DMS 273 (cell line): ENCODE data around the gene GPX5.
"Not testable (repeated sequence)": the region's sequence is repeated elsewhere in the genome, so short reads cannot be mapped to it uniquely, and the experiment has no call there.

Source experiments
- DNase-seq: peaks from one replicate; lab custom pipeline; 2025; ENCODE audit not compliant: unreplicated experiment; lab: John Stamatoyannopoulos, UW

Gene GPX5, protein sequence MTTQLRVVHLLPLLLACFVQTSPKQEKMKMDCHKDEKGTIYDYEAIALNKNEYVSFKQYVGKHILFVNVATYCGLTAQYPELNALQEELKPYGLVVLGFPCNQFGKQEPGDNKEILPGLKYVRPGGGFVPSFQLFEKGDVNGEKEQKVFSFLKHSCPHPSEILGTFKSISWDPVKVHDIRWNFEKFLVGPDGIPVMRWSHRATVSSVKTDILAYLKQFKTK

DNA sequence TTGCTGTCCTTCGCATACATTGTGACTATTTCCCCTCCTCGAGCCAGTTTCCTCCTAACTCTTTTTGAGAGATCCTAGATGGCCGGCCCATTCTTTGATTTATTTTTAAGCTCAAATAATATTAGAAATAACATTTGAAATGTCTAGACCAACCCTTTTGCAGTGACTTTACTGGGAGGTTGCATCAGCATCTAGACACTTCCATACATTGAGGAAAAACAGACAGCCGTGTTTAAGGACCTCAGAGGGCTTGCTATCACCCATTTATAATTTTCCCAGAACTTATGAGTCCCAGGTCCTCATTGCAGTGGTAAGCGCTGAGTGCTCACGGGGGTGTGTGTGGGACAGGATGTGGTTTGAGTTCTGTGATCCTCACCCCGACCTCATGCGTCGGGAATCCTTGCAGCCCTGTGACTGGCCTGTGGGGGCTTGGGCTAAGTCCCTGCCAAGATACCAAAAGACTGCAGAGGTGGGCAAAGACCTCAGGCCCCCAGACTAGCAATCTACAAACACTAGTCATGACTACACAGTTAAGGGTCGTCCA, at the start of gene GPX5:
TSS of gene GPX5 (plus strand) at position 386 of the 544 bp plus-strand sequence. CDS start at position 519, 133 bp downstream.
- DNase-seq, result no peak

DNA sequence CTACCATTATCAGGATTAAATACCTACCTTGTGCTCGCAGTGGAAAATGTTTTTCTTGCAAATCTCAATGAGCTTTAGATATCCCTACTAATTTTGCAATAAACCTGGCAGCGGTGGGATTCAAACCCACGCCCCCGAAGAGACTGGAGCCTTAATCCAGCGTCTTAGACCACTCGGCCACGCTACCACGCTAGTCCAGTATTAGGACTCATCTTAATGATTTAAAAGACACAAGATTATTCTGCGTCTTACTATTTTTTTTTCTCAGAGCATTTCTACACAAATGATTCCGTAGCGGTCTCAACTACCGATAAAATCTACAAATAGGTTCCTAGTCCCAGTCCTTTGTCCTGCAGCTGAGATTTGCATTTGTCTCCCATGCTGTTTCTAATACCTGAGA, 47.2 kb upstream of the GPX5 start:
- DNase-seq, result peak; percentile 50

DNA sequence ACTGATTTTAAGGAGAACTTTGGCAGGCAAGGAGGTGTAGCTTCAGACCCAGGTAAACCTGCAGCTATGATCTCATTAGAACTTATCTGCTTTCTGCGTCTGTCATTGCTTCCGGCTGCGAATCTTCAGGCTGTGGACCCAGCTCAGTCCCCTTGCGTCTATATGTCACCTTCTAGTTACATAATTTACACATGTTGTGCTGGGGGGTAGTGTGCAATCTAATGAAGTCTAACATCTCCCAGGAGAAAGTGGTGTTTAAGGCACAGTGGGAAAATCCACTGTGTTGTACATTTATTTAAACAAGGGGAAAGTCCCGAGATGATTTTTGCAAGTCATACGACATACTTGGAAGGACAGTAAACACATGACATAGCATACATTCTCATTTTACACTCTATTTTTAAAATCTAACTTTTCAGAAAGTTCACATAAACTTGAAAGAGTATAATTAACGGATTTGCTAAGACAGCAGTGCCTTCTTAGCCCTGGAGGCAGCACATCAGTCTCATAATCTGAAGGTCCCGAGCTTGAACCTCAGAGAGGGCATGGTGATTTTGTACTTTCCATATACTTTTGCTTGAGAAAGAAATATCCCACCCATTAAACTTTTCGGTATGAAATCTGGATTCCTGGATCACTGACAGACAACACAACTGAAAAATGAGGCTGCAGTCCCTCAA, 45.3 kb upstream of the GPX5 start:
- DNase-seq, result no peak

DNA sequence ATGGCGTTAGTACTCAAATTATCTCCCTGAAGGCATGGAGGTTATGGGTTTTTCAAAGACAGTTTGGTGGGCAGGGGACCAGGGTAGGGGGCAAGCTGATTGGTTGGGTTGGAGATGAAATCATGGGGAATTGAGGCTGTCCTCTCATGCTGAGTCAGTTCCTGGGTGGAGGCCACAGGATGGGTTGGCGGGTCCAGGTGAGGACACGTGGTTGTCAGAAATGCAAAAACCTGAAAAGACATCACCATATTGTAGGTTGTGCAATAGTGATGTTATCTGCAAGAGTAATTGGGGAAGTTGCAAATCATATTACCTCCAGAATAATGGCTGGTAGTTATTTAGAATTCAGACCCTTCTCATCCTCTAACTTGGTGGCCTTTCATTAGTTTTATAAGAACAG, 40.2 kb upstream of the GPX5 start:
- DNase-seq, result no peak

DNA sequence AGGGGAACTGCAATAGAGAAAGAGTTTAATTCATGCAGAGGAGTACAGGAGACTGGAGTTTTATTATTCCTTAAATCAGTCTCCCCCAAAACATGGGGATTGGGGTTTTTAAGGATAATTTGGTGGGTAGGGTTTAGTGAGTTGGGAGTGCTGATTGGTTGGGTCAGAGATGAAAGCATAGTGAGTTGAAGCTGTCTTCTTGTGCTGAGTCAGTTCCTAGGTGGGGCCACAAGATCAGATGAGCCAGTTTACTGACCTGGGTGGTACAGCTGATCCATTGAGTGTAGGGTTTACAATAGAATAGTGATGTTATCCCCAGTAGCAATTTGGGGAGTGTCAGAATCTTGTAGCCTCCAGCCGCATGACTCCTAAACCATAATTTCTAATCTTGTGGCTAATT, 39.1 kb upstream of the GPX5 start:
- no peak for DNase-seq

DNA sequence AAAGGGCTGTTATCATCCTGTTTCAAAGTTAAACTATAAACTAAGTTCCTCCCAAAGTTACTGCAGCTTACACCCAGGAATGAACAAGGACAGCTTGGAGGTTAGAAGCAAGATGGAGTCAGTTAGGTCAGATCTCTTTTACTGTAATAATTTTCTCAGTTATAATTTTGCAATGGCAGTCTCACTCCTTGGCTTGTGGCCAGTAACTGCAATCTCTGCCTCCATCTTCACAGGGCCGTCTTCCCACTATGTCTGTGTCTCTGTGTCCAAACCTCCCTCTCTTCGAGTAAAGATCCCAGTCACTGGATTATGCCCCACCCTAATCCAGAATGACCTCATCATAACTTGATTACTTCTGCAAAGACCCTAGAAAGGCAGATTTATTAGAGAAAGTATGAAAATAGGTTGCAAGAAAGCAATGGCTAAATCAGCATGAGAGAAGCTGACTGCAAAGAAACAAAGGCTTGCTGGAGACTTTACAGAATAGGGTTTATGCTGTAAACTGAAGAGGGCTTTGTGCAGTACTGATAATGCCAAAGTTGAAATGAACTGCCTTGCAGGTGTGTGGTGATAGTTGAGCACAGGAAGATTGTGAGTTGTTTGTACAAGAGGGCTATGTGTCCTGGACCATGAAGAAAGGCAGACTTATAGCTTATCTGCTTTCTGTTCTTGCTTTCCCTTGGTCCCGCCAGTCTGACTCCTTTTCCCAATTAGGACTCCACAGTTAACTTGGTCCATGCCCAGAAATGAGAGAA, 38.5 kb upstream of the GPX5 start:
- DNase-seq, result peak; percentile 6

DNA sequence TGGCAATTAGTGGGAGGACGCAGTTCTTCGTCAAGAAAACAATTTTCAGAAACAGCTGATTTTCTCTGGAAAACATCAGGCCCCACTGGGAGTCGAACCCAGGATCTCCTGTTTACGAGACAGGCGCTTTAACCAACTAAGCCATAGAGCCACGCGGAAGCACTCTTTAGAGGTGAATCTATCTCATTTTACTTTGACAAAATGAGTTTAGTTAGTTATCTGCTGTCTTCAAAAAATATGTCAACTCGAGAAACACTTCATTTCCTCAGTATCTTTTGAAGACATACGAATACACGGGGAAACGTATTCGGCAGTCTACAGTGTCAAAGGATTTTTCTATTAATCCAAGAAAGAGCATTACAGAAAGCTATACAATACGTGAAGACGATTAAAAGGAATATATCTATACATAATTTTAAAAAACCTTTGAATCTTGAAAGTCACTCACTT, 36.7 kb upstream of the GPX5 start:
- peak; percentile 92 for DNase-seq

DNA sequence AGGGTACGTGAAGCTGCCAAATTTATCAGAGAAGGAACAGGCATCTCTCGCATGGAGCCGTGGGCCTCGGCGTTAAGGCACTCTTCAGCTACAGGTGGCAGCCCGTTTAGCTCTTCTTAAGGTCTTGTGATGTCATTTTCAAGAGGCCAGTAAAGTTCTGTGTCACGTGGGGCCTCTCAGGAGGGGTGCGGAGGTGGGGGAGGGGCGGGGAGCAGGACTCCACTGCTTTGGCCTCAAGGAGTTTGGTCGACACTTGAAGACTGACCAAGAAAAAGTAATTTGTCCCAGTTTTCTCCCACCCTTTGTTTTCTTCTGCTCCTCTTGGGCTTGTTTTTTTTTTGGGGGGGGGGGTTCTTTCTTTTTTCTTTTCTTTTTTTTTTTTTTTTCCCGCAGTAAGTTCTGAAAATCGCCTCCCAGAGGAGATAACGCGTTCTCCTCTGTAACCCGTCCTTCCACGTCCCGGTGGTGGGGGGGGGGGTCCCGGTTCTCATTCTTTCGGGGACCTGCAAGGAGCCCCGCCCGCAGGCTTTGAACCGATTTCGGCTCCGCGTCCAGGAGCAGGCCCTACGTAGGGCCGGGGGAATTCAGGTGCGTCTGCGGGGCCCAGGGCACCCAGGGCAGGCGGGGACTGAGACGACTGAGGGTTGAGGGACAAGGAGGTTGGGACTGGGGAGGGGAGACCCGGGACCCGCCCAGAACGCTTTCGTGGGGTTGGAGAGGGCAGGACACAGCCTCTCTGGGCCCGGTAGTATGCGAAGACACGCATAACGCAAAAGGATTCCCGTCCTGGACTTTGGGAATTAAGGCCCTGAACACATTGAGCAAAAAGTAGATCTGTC, 36.1 kb upstream of the GPX5 start:
- peak; percentile 90 for DNase-seq

DNA sequence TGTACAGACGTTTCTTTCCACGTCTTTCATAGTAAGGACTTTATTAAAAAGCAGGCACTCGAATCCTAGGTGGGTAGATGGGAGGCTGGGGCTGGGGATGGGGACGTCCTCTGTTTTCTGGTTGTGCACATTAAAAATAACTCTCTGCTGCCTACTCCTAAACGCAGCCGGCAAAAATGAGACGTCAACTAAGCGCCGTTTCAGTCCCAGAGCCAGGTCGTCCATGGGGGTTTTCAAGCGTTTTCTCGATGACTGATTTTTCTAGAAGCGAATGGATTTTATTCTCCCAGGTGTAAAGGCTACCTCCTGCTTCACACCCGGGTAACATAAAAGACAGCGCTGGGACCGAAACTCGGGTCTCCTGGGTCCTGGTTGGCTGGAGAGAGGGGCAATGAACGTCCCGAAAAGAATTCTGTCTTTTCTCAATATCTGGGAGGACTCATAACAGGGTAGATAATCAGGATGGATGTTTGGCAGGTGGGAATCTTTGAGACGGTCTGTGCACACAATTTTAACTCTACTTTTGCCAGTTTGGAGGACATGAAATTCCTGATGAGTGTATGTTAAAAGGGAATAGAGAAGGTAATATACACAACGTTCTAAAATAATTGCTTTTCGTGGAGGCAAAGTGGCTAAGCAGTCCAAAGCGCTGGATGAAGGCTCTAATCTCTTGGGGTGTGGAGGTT, 35.3 kb upstream of the GPX5 start:
- DNase-seq, result peak; percentile 70

DNA sequence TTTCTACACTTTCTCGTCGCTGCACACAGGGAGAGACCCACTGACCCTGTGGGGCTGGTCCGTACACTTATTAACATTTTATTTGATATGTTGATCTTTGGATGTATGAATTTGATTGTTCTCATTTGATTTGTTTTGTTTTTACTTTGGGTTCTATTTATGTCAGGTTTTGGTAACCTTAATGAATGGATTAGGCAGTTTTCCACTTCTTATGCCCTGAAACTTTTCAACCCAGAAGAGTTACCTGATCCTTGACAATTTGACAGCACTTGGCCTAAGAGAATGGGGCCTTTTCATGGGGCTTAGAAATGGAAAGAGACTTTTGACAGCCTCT, 33.7 kb upstream of the GPX5 start:
- DNase-seq, result no peak

DNA sequence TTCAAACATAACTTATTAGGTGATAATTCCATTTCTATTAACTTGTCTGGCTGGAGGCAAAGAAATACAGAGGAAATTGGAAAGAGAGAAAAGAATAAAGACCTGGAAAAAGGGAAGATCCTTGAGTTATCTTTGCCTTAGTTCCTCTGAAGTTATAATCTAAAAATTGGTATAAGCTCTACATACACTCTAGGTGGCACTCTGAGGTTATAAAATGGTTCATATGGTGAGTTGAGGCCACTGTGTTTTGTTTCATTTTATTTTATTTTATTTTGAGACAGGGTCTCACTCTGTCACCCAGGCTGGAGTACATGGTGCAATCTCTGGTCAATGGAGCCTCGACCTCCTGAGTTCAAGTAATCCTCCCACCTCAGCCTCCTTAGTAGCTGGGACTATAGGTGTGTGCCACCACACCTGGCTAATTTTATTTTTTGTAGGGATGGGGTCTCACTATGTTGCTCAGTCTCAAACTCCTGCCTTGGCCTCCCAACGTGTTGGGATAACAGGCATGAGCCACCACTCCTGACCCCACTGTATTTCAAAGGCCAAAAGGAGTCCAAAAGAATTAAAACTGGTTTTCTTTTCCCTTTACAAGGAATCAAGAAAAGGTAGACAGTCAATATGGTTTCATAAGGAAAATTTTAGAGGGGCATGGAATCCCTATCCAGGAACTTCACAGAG, 29.4 kb upstream of the GPX5 start:
- peak; percentile 52 for DNase-seq

DNA sequence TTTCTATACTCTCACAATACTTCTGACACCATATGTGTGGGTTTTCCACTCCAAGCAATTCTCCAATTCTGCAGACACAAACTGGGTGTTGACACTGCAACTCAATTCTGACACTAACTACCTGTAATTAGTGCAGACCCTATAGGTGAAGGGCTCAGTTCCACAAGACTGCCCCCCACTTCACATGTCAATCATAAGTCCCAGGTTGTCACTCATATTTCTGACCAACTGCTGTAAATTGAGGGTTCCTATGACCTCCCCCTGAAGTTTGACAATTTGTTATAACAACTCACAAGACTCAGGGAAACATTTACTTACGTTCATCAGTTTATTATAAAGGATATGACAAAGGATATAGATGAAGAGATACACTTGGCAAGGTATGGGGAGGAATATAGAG, 28.4 kb upstream of the GPX5 start:
- DNase-seq, result no peak

DNA sequence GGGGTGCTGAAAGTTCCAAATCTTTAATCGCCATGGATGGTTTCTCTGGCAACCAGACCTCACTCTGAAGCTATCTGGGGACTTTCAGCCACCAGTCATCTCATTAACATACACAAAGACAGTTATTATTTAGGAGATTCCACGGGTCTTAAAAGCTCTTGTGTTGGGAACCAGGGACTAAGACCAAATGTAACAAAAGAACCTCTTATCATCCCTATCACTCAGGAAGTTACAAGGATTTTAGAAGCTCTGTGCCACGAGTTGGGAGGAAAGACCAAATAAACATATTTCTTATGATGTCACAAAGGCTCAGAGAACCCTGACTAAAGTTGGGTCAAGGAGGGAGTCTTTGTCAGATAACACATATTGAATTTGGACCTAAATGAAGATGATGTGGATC, 27.8 kb upstream of the GPX5 start:
- no peak for DNase-seq

DNA sequence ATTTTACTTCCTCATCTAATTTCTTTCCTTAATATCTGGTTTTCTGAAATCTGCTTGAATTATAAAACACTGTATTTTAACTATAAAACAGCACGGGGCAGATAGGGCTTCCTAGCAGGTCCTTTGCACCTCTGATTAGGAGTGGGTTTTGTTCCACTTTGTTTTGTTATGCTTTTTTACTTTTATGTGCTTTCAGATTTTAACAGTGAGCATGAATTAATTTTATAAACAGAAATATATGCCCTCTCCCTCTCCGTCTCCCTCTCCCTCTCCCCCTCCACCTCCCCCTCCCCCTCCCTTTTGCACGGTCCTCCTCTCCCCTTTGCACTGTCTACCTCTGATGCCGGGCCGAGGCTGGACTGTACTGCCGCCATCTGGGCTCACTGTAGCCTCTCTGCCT, 24.4 kb upstream of the GPX5 start:
- no peak for DNase-seq

DNA sequence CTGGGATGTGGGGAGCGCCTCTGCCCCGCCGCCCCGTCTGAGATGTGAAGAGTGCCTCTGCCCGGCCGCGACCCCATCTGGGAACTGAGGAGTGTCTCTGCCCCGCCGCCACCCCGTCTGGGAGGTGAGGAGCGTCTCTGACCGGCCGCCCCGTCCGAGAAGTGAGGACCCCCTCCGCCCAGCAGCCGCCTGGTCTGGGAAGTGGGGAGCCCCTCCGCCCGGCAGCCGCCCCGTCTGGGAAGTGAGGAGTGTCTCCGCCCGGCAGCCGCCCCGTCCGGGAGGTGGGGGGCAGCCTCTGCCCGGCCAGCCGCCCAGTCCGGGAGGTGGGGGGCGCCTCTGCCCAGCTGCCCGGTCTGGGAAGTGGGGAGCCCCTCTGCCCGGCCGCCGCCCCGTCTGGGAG, 23.5 kb upstream of the GPX5 start:
- not testable (repeated sequence) for DNase-seq

DNA sequence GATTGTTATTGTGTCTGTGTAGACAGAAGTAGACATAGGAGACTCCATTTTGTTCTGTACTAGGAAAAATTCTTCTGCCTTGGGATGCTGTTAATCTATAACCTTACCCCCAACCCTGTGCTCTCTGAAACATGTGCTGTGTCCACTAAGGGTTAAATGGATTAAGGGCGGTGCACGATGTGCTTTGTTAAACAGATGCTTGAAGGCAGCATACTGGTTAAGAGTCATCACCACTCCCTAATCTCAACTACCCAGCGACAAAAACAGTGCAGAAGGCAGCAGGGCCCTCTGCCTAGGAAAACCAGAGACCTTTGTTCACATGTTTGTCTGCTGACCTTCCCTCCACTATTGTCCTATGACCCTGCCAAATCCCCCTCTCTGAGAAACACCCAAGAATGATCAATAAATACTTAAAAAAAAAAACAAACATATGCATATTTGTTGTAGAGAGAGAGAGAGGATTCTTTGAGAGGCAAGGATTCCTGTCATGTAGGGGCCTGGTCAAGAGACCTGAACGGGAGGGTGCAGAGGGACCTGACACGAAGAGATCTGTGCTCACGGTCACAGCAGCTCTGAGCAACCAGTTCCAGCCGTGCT, 22.9 kb upstream of the GPX5 start:
- not testable (repeated sequence) for DNase-seq

DNA sequence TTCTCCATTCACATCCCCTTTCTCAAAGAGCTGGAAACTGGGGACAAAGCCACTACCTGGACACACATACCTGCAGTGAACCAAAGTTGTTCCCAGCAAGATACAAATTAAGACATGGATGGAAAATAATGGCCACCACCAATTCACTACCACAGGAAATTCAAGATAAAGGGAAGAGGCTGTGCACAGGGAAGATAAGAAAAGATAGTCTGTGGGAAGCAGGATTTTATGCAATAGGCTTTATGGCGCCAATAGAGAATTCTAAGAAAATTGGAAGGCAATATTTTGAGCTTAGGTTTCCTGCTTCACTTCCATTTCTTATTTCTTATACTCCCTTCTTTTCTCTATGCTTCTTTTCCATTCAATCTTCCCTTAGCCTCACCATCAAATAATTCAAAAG, 19.9 kb upstream of the GPX5 start:
- no peak for DNase-seq

DNA sequence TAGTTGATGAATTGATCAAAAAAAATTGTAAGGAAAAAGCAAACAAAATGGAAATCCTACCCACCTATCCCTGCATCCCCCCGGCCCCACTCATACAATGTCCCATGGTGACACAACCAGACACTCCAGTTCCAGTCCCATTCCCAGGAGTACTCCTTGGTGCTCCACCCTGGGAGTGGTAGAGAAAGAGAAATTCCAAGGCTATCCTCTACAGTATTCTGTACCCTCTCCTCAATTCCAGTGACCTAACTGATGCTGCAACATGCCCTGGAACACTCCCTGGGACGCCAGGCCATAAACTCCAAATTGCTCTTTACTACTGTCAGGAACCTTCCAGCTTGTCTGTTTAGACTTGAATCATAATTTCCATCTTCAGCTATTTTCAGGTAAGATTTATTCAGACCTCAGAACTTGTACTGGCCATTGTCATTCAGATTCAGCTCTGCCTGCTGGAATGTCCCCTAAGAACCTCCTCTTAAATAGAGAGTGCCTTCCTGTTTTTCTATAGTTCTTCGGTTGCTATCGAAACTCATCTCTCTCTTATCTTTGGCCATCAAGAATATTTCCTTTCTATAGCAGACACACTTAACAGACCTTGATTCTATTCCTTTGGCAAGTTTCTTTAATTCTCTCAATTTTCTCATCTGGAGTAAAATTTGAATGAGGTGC, 18.7 kb upstream of the GPX5 start:
- DNase-seq, result no peak
